HepG2 (cell line): ENCODE measurements around the gene CCND2.

Source experiments
- ATF7 ChIP-seq, 2 experiments: fragments of 450-650 bp in 1 of 2; sonication (generic) in 1 of 2; formaldehyde crosslinking in 1 of 2; IDR thresholded peaks; 2 replicates each; pipeline versions ENCODE4 v1.4.0 to v1.6.1; 2016 to 2020; ENCODE audit warnings: antibody characterized with exemption in 1 of 2, mild to moderate bottlenecking in 1 of 2, missing genetic modification reagents in 1 of 2
- BRD4 ChIP-seq: sonication (generic); formaldehyde crosslinking; IDR thresholded peaks from 2 replicates; pipeline ENCODE4 v1.4.0; 2020; ENCODE audit warnings: missing genetic modification reagents
- KDM1A ChIP-seq: IDR thresholded peaks from 2 replicates; pipeline ENCODE4 v1.6.1; 2016; ENCODE audit warnings: missing compliant biosample characterization
- KDM6A ChIP-seq: IDR thresholded peaks from 2 replicates; pipeline ENCODE4 v1.6.1; 2016; ENCODE audit warnings: low read depth
- MXI1 ChIP-seq: IDR thresholded peaks from 3 replicates; pipeline ENCODE4 v1.6.1; 2012; ENCODE audit warnings: low read depth, low read length, inconsistent platforms, borderline replicate concordance
- NR1H2 ChIP-seq: sonication (generic); formaldehyde crosslinking; IDR thresholded peaks from 2 replicates; pipeline ENCODE4 v1.8.1; 2022; ENCODE audit warnings: low read depth, missing genetic modification reagents, borderline replicate concordance
- NR2C2 ChIP-seq: sonication (generic); formaldehyde crosslinking; IDR thresholded peaks from 2 replicates; pipeline ENCODE4 v1.4.0; 2020; ENCODE audit warnings: missing genetic modification reagents, mild to moderate bottlenecking, moderate library complexity, borderline replicate concordance
- POLR2A ChIP-seq, 2 experiments: IDR thresholded peaks; 2 replicates each; pipeline ENCODE4 v1.6.1; 2011; ENCODE audit warnings: low read depth in 2 of 2, low read length in 2 of 2, mild to moderate bottlenecking in 1 of 2, moderate library complexity in 1 of 2; ENCODE audit not compliant: insufficient read depth in 1 of 2
- ZNF703 ChIP-seq: sonication (generic); formaldehyde crosslinking; IDR thresholded peaks from 2 replicates; pipeline ENCODE4 v1.5.1; 2020; ENCODE audit warnings: missing genetic modification reagents, mild to moderate bottlenecking, moderate library complexity, borderline replicate concordance
- TF ChIP-seq, protein P1 (sequence below): sonication (generic); formaldehyde crosslinking; IDR thresholded peaks from 2 replicates; pipeline ENCODE4 v1.4.0; 2020; ENCODE audit warnings: missing genetic modification reagents, mild to moderate bottlenecking, borderline replicate concordance
- TF ChIP-seq, protein P2 (sequence below): sonication (generic); formaldehyde crosslinking; IDR thresholded peaks from 2 replicates; pipeline ENCODE4 v1.5.0; 2020; ENCODE audit warnings: mild to moderate bottlenecking, missing genetic modification reagents, moderate library complexity
- TF ChIP-seq, protein P3 (sequence below), 2 experiments: IDR thresholded peaks; 2 replicates each; pipeline ENCODE4 v1.6.1; 2011 to 2012; ENCODE audit warnings: low read length in 2 of 2, borderline replicate concordance in 1 of 2, low read depth in 1 of 2, mild to moderate bottlenecking in 1 of 2, moderate library complexity in 1 of 2

DNA sequence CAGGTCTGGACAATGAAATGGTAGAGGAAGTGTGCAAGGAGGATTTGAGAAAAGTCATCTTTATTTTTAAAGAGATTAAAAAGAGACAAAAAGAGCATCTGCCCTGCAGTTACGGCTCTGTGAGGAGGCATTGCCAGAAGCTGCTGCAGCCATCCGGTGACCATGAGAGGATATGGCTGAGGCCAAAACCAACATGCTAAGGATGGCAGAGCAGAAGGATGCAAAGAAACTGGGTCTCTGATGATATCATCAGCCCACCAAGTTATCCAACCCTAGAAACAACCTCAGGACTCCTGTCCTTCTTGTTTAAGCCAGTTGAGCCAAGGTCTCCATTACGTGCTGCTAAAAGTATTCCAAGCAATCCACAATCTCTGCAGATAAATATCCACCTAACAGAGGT lies 48.0 kb upstream of the CCND2 start:
- TF ChIP-seq ATF7 (IDR thresholded peaks at IDR 0.05) (no peak), ATF7 (CRISPR knock-in tag; IDR thresholded peaks at IDR 0.05) (no peak), KDM6A (no peak), ZNF703 (CRISPR knock-in tag) (no peak), BRD4 (CRISPR knock-in tag) (no peak), MXI1 (no peak), NR2C2 (CRISPR knock-in tag) (no peak), NR1H2 (CRISPR knock-in tag) (no peak), KDM1A (CRISPR knock-in tag) (no peak), POLR2A (IDR thresholded peaks at IDR 0.05; ENCODE audit: insufficient read depth in 1 of 2, low read depth in 2 of 2, low read length in 2 of 2) (no peak)
- TF ChIP-seq, protein P1, sequence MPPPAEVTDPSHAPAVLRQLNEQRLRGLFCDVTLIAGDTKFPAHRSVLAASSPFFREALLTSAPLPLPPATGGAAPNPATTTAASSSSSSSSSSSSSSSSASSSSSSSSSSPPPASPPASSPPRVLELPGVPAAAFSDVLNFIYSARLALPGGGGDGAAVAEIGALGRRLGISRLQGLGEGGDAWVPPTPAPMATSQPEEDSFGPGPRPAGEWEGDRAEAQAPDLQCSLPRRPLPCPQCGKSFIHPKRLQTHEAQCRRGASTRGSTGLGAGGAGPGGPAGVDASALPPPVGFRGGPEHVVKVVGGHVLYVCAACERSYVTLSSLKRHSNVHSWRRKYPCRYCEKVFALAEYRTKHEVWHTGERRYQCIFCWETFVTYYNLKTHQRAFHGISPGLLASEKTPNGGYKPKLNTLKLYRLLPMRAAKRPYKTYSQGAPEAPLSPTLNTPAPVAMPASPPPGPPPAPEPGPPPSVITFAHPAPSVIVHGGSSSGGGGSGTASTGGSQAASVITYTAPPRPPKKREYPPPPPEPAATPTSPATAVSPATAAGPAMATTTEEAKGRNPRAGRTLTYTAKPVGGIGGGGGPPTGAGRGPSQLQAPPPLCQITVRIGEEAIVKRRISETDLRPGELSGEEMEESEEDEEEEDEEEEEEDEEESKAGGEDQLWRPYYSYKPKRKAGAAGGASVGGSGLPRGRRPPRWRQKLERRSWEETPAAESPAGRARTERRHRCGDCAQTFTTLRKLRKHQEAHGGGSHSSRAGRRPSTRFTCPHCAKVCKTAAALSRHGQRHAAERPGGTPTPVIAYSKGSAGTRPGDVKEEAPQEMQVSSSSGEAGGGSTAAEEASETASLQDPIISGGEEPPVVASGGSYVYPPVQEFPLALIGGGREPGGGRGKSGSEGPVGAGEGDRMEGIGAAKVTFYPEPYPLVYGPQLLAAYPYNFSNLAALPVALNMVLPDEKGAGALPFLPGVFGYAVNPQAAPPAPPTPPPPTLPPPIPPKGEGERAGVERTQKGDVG (CRISPR knock-in tag): no peak
- TF ChIP-seq, protein P2, sequence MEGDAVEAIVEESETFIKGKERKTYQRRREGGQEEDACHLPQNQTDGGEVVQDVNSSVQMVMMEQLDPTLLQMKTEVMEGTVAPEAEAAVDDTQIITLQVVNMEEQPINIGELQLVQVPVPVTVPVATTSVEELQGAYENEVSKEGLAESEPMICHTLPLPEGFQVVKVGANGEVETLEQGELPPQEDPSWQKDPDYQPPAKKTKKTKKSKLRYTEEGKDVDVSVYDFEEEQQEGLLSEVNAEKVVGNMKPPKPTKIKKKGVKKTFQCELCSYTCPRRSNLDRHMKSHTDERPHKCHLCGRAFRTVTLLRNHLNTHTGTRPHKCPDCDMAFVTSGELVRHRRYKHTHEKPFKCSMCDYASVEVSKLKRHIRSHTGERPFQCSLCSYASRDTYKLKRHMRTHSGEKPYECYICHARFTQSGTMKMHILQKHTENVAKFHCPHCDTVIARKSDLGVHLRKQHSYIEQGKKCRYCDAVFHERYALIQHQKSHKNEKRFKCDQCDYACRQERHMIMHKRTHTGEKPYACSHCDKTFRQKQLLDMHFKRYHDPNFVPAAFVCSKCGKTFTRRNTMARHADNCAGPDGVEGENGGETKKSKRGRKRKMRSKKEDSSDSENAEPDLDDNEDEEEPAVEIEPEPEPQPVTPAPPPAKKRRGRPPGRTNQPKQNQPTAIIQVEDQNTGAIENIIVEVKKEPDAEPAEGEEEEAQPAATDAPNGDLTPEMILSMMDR (CRISPR knock-in tag): no peak
- TF ChIP-seq, protein P3, sequence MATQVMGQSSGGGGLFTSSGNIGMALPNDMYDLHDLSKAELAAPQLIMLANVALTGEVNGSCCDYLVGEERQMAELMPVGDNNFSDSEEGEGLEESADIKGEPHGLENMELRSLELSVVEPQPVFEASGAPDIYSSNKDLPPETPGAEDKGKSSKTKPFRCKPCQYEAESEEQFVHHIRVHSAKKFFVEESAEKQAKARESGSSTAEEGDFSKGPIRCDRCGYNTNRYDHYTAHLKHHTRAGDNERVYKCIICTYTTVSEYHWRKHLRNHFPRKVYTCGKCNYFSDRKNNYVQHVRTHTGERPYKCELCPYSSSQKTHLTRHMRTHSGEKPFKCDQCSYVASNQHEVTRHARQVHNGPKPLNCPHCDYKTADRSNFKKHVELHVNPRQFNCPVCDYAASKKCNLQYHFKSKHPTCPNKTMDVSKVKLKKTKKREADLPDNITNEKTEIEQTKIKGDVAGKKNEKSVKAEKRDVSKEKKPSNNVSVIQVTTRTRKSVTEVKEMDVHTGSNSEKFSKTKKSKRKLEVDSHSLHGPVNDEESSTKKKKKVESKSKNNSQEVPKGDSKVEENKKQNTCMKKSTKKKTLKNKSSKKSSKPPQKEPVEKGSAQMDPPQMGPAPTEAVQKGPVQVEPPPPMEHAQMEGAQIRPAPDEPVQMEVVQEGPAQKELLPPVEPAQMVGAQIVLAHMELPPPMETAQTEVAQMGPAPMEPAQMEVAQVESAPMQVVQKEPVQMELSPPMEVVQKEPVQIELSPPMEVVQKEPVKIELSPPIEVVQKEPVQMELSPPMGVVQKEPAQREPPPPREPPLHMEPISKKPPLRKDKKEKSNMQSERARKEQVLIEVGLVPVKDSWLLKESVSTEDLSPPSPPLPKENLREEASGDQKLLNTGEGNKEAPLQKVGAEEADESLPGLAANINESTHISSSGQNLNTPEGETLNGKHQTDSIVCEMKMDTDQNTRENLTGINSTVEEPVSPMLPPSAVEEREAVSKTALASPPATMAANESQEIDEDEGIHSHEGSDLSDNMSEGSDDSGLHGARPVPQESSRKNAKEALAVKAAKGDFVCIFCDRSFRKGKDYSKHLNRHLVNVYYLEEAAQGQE (IDR thresholded peaks at IDR 0.05; ENCODE audit: borderline replicate concordance in 1 of 2, low read depth in 1 of 2, low read length in 2 of 2): no peak
